ENCODE measurements around the gene B4GALNT2. TPM values are rescaled to one million over a fixed set of nuclear protein-coding genes. Genes with fewer than 3 reads are reported as not detected.

Gene B4GALNT2
- polyA plus RNA-seq, 3 donors, result not detected

GRCh38 chr17:49104511-49105074, 28.0 kb upstream of the B4GALNT2 start:
- no peaks in the 10 kb centered on the region for H3K36me3 ChIP-seq (replicated peaks in 1 of 2; ENCODE audit: control insufficient read depth in 1 of 2, insufficient read depth in 2 of 2, low read length in 2 of 2)
- no peaks in the 10 kb centered on the region for H3K9me3 ChIP-seq (replicated peaks in 1 of 2; ENCODE audit: control insufficient read depth in 1 of 2, insufficient read depth in 1 of 2, low read length in 2 of 2)
- Mint-ChIP-seq H3K4me3 (no peak overlapping the region), H3K4me1 (no peaks in the 10 kb centered on the region), H3K36me3 (no peaks in the 10 kb centered on the region), H3K9me3 (peaks cover 0 to 2% (median 0%) of the 10 kb centered on the region in 7 donors), H3K27me3 (ENCODE audit: low read depth in 3 of 3) (peaks cover 2 to 14% (median 13%) of the 10 kb centered on the region in 3 donors), H3K27ac (no peak overlapping the region)
- H3K4me3 ChIP-seq (replicated peaks in 1 of 3; ENCODE audit: low read depth in 2 of 3, low read length in 3 of 3), result no peak overlapping the region
- H3K4me2 ChIP-seq (replicated peaks; ENCODE audit: extremely low read depth, low read length, poor library complexity, severe bottlenecking), result no peak overlapping the region
- no peak for DNase-seq
- no peaks in the 10 kb centered on the region for H4K20me1 ChIP-seq (ENCODE audit: insufficient read depth, low read length)
- no peaks in the 10 kb centered on the region for H3K4me1 ChIP-seq (ENCODE audit: control insufficient read depth in 1 of 2, insufficient read depth in 2 of 2, low read length in 2 of 2)
- H3K27ac ChIP-seq (ENCODE audit: low read depth in 1 of 2, low read length in 2 of 2), result no peak overlapping the region
- 80% methylated on average over 1 of the region's 8 CpGs for WGBS (ENCODE audit: insufficient coverage)
- intact Hi-C loops (cut with micrococcal nuclease), result no loop called here
- H3K27me3 ChIP-seq (ENCODE audit: control insufficient read depth in 2 of 2, insufficient read depth in 2 of 2, low read length in 2 of 2), result no peaks in the 10 kb centered on the region
- H2AFZ ChIP-seq (ENCODE audit: insufficient read depth, low read depth, low read length, poor library complexity, severe bottlenecking), result no peak overlapping the region
- no peak overlapping the region for H3K9ac ChIP-seq (ENCODE audit: insufficient read depth, low read length, poor library complexity, severe bottlenecking)
- no peaks in the 10 kb centered on the region for H3K79me2 ChIP-seq (ENCODE audit: insufficient read depth, low read length)
- TF ChIP-seq CTCF (IDR thresholded peaks at IDR 0.05), result no peak

- Mint-ChIP-seq H3K27me3 (ENCODE audit: low read depth in 3 of 3) (peaks cover 2 to 17% (median 12%) of the 10 kb centered on the region in 3 donors), H3K9me3 (peaks cover 0 to 2% (median 0%) of the 10 kb centered on the region in 7 donors)
These were observed 26.0 kb upstream of the B4GALNT2 start for GRCh38 chr17:49106321-49107210.

More at GRCh38 chr17:49106321-49107210, 26.0 kb upstream of the B4GALNT2 start:
- Histone ChIP-seq H3K27me3 (ENCODE audit: control insufficient read depth in 2 of 2, insufficient read depth in 2 of 2, low read length in 2 of 2) (no peaks in the 10 kb centered on the region), H4K20me1 (ENCODE audit: insufficient read depth, low read length) (no peaks in the 10 kb centered on the region), H3K4me1 (ENCODE audit: control insufficient read depth in 1 of 2, insufficient read depth in 2 of 2, low read length in 2 of 2) (no peaks in the 10 kb centered on the region), H3K36me3 (replicated peaks in 1 of 2; ENCODE audit: control insufficient read depth in 1 of 2, insufficient read depth in 2 of 2, low read length in 2 of 2) (no peaks in the 10 kb centered on the region), H3K9me3 (replicated peaks in 1 of 2; ENCODE audit: control insufficient read depth in 1 of 2, insufficient read depth in 1 of 2, low read length in 2 of 2) (no peaks in the 10 kb centered on the region), H2AFZ (ENCODE audit: insufficient read depth, low read depth, low read length, poor library complexity, severe bottlenecking) (no peak overlapping the region), H3K9ac (ENCODE audit: insufficient read depth, low read length, poor library complexity, severe bottlenecking) (no peak overlapping the region), H3K27ac (ENCODE audit: low read depth in 1 of 2, low read length in 2 of 2) (no peak overlapping the region), H3K4me3 (replicated peaks in 1 of 3; ENCODE audit: low read depth in 2 of 3, low read length in 3 of 3) (no peak overlapping the region), H3K79me2 (ENCODE audit: insufficient read depth, low read length) (no peaks in the 10 kb centered on the region), H3K4me2 (replicated peaks; ENCODE audit: extremely low read depth, low read length, poor library complexity, severe bottlenecking) (no peak overlapping the region)
- 100% methylated on average over 4 of the region's 5 CpGs for WGBS (ENCODE audit: insufficient coverage)
- no peak for DNase-seq
- Mint-ChIP-seq H3K36me3 (no peaks in the 10 kb centered on the region), H3K4me1 (no peaks in the 10 kb centered on the region), H3K4me3 (no peak overlapping the region), H3K27ac (no peak overlapping the region)
- TF ChIP-seq CTCF (IDR thresholded peaks at IDR 0.05), result no peak
- intact Hi-C loops (cut with micrococcal nuclease), result no loop called here
